ENCODE data around the gene CDC73. TPM values are rescaled to one million over a fixed set of nuclear protein-coding genes. Genes with fewer than 3 reads are reported as not detected.

Gene CDC73
- total RNA-seq, 1 experiment from 2014 or later, result 62.5 TPM

DNA sequence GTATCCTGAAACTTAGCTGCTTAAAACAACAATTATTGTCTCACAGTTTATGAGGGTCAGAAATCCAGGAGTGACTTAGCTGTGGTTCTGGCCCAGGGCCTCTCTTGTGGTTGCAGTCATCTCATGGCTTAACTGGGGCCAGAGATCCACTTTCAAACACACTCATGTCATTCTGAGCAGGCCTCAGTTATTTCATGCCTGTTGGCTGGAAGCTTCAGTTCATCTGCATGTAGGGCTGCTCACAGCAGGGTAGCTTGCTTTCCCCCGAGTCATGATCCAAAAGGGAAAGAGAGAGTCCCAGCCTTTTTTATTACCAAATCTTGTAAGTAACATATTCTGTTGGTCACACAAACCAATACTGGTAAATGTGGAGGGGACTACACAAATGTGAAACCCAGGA, 161.2 kb downstream of the CDC73 start:
- Histone ChIP-seq H3K56ac (ENCODE audit: insufficient read length, low read depth, low read length) (no peak overlapping the region), H4K20me1 (ENCODE audit: control insufficient read depth, insufficient read depth, insufficient read length) (no peaks in the 10 kb centered on the region), H3K4ac (ENCODE audit: low read depth, low read length) (no peak overlapping the region), H3K9me3 (ENCODE audit: control insufficient read depth, low read depth, low read length) (no peaks in the 10 kb centered on the region), H2AK5ac (ENCODE audit: insufficient read length, low read length) (no peak overlapping the region), H3K27me3 (ENCODE audit: insufficient read depth, low read length) (no peaks in the 10 kb centered on the region), H2BK20ac (ENCODE audit: low read depth, low read length, poor library complexity, severe bottlenecking) (no peak overlapping the region), H3T11ph (ENCODE audit: low read length) (no peak overlapping the region), H2BK120ac (ENCODE audit: low read depth, low read length, poor library complexity, severe bottlenecking) (no peak overlapping the region), H3K9ac (ENCODE audit: extremely low read depth, insufficient read length, low read length) (no peak overlapping the region), H3K79me1 (ENCODE audit: insufficient read depth, low read depth, low read length, poor library complexity, severe bottlenecking) (no peaks in the 10 kb centered on the region), H3K23me2 (ENCODE audit: insufficient read length, low read depth, low read length, poor library complexity, severe bottlenecking) (no peaks in the 10 kb centered on the region), H2BK15ac (ENCODE audit: low read depth, low read length) (no peak overlapping the region), H3K27ac (ENCODE audit: insufficient read length, low read depth, low read length) (no peak overlapping the region), H3K4me2 (ENCODE audit: insufficient read depth, insufficient read length, low read length) (no peak overlapping the region), H4K5ac (ENCODE audit: insufficient read length, low read depth, low read length) (no peak overlapping the region), H4K8ac (replicated peaks; ENCODE audit: insufficient read length, low read depth, low read length) (no peak overlapping the region), H3K14ac (ENCODE audit: insufficient read depth, low read length) (no peak overlapping the region), H3K4me1 (ENCODE audit: insufficient read depth, low read length) (peaks cover 3% of the 10 kb centered on the region; the same call in 1 of the 2 replicates), H2BK5ac (ENCODE audit: insufficient read length, low read length) (no peak overlapping the region), H2BK12ac (ENCODE audit: insufficient read length, low read depth, low read length) (no peak overlapping the region), H3K23ac (ENCODE audit: insufficient read length, low read depth, low read length) (no peak overlapping the region), H3K79me2 (ENCODE audit: insufficient read depth, low read length) (no peaks in the 10 kb centered on the region), H3K18ac (ENCODE audit: insufficient read length, low read depth, low read length) (no peak overlapping the region), H2AFZ (ENCODE audit: low read length) (no peak overlapping the region), H4K91ac (ENCODE audit: insufficient read length, low read depth, low read length) (no peak overlapping the region)
- no peak overlapping the region for H3K4me3 Mint-ChIP-seq
- WGBS (ENCODE audit: extremely low coverage, insufficient read length, low lambda C conversion rate), result no CpG with 5 or more reads among the region's 1 CpG
- DNase-seq, result peak; percentile 39
- H3K27ac Mint-ChIP-seq, result peak overlapping the region in 1 of 3 experiments; percentile 82; a peak in 1 of 7 replicates
- H3K36me3 Mint-ChIP-seq (ENCODE audit: insufficient read depth in 1 of 3, low read depth in 3 of 3), result peaks cover 0 to 5% (median 0%) of the 10 kb centered on the region in 3 experiments; a peak in 2 of 7 replicates
- no peaks in the 10 kb centered on the region for H3K27me3 Mint-ChIP-seq (ENCODE audit: low read depth)
- H3K4me1 Mint-ChIP-seq, result peaks cover 0 to 9% of the 10 kb centered on the region in 2 experiments; a peak in 2 of 4 replicates
- TF ChIP-seq, protein P1, sequence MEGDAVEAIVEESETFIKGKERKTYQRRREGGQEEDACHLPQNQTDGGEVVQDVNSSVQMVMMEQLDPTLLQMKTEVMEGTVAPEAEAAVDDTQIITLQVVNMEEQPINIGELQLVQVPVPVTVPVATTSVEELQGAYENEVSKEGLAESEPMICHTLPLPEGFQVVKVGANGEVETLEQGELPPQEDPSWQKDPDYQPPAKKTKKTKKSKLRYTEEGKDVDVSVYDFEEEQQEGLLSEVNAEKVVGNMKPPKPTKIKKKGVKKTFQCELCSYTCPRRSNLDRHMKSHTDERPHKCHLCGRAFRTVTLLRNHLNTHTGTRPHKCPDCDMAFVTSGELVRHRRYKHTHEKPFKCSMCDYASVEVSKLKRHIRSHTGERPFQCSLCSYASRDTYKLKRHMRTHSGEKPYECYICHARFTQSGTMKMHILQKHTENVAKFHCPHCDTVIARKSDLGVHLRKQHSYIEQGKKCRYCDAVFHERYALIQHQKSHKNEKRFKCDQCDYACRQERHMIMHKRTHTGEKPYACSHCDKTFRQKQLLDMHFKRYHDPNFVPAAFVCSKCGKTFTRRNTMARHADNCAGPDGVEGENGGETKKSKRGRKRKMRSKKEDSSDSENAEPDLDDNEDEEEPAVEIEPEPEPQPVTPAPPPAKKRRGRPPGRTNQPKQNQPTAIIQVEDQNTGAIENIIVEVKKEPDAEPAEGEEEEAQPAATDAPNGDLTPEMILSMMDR (conservative IDR thresholded peaks at IDR 0.05), result no peak
- H3K9me3 Mint-ChIP-seq, result no peaks in the 10 kb centered on the region; a peak in 1 of 5 replicates

Data from H9 (cell line).